ENCODE data around the gene IFIH1.

IFIH1 gene

GRCh38 chr2:162291748-162292147 lies 26.7 kb downstream of the IFIH1 start:
- Histone ChIP-seq H3K4me3 (ENCODE audit: low read depth, low read length) (no peak overlapping the region), H3K36me3 (ENCODE audit: insufficient read depth, low read length) (peaks cover 28% of the 10 kb centered on the region), H3K27ac (ENCODE audit: low read depth, low read length) (no peak overlapping the region), H3K4me1 (ENCODE audit: control insufficient read depth, insufficient read depth, low read length, unreplicated experiment) (peaks cover 14% of the 10 kb centered on the region), H2AFZ (ENCODE audit: low read length, unreplicated experiment) (no peak overlapping the region), H3K79me2 (ENCODE audit: control insufficient read depth, insufficient read depth, low read length, unreplicated experiment) (no peaks in the 10 kb centered on the region), H3K27me3 (ENCODE audit: insufficient read depth, low read length) (no peaks in the 10 kb centered on the region)

GRCh38 chr2:162282765-162283425 lies 35.6 kb downstream of the IFIH1 start:
- no peak overlapping the region for H2AFZ ChIP-seq (ENCODE audit: low read length, unreplicated experiment)
- H3K27me3 ChIP-seq (ENCODE audit: insufficient read depth, low read length): no peaks in the 10 kb centered on the region
- no peaks in the 10 kb centered on the region for H3K79me2 ChIP-seq (ENCODE audit: control insufficient read depth, insufficient read depth, low read length, unreplicated experiment)
- no peak overlapping the region for H3K27ac ChIP-seq (ENCODE audit: low read depth, low read length)
- no peak overlapping the region for H3K4me3 ChIP-seq (ENCODE audit: low read depth, low read length)
- H3K36me3 ChIP-seq (ENCODE audit: insufficient read depth, low read length): peaks cover 64% of the 10 kb centered on the region
- H3K4me1 ChIP-seq (ENCODE audit: control insufficient read depth, insufficient read depth, low read length, unreplicated experiment): no peaks in the 10 kb centered on the region

- Histone ChIP-seq H3K79me2 (ENCODE audit: control insufficient read depth, insufficient read depth, low read length, unreplicated experiment) (no peaks in the 10 kb centered on the region), H3K36me3 (ENCODE audit: insufficient read depth, low read length) (peaks cover 57% of the 10 kb centered on the region), H3K4me1 (ENCODE audit: control insufficient read depth, insufficient read depth, low read length, unreplicated experiment) (no peaks in the 10 kb centered on the region), H2AFZ (ENCODE audit: low read length, unreplicated experiment) (no peak overlapping the region), H3K27ac (ENCODE audit: low read depth, low read length) (no peak overlapping the region), H3K27me3 (ENCODE audit: insufficient read depth, low read length) (no peaks in the 10 kb centered on the region), H3K4me3 (ENCODE audit: low read depth, low read length) (no peak overlapping the region)
These were observed 37.8 kb downstream of the IFIH1 start for GRCh38 chr2:162280654-162281053.

- no peak overlapping the region for H3K27ac ChIP-seq (ENCODE audit: low read depth, low read length)
- H3K4me3 ChIP-seq (ENCODE audit: low read depth, low read length): no peak overlapping the region
- H3K27me3 ChIP-seq (ENCODE audit: insufficient read depth, low read length): no peaks in the 10 kb centered on the region
- H3K79me2 ChIP-seq (ENCODE audit: control insufficient read depth, insufficient read depth, low read length, unreplicated experiment): no peaks in the 10 kb centered on the region
- H3K4me1 ChIP-seq (ENCODE audit: control insufficient read depth, insufficient read depth, low read length, unreplicated experiment): no peaks in the 10 kb centered on the region
- H2AFZ ChIP-seq (ENCODE audit: low read length, unreplicated experiment): no peak overlapping the region
- H3K36me3 ChIP-seq (ENCODE audit: insufficient read depth, low read length): peaks cover 34% of the 10 kb centered on the region
These were observed 41.1 kb downstream of the IFIH1 start for GRCh38 chr2:162277381-162277780.

GRCh38 chr2:162267996-162268395 lies 50.5 kb downstream of the IFIH1 start:
- H3K4me3 ChIP-seq (ENCODE audit: low read depth, low read length): no peak overlapping the region
- no peak overlapping the region for H2AFZ ChIP-seq (ENCODE audit: low read length, unreplicated experiment)
- no peak overlapping the region for H3K27ac ChIP-seq (ENCODE audit: low read depth, low read length)
- H3K4me1 ChIP-seq (ENCODE audit: control insufficient read depth, insufficient read depth, low read length, unreplicated experiment): no peaks in the 10 kb centered on the region
- no peaks in the 10 kb centered on the region for H3K27me3 ChIP-seq (ENCODE audit: insufficient read depth, low read length)
- no peaks in the 10 kb centered on the region for H3K79me2 ChIP-seq (ENCODE audit: control insufficient read depth, insufficient read depth, low read length, unreplicated experiment)
- peaks cover 57% of the 10 kb centered on the region for H3K36me3 ChIP-seq (ENCODE audit: insufficient read depth, low read length)

GRCh38 chr2:162267496-162267895 lies 51.0 kb downstream of the IFIH1 start:
- H3K79me2 ChIP-seq (ENCODE audit: control insufficient read depth, insufficient read depth, low read length, unreplicated experiment): no peaks in the 10 kb centered on the region
- H3K4me3 ChIP-seq (ENCODE audit: low read depth, low read length): no peak overlapping the region
- H3K27ac ChIP-seq (ENCODE audit: low read depth, low read length): no peak overlapping the region
- peaks cover 52% of the 10 kb centered on the region for H3K36me3 ChIP-seq (ENCODE audit: insufficient read depth, low read length)
- no peaks in the 10 kb centered on the region for H3K27me3 ChIP-seq (ENCODE audit: insufficient read depth, low read length)
- no peaks in the 10 kb centered on the region for H3K4me1 ChIP-seq (ENCODE audit: control insufficient read depth, insufficient read depth, low read length, unreplicated experiment)
- no peak overlapping the region for H2AFZ ChIP-seq (ENCODE audit: low read length, unreplicated experiment)

GRCh38 chr2:162266460-162266760 lies 52.1 kb downstream of the IFIH1 start:
- no peaks in the 10 kb centered on the region for H3K79me2 ChIP-seq (ENCODE audit: control insufficient read depth, insufficient read depth, low read length, unreplicated experiment)
- H3K27me3 ChIP-seq (ENCODE audit: insufficient read depth, low read length): no peaks in the 10 kb centered on the region
- H2AFZ ChIP-seq (ENCODE audit: low read length, unreplicated experiment): no peak overlapping the region
- H3K27ac ChIP-seq (ENCODE audit: low read depth, low read length): no peak overlapping the region
- no peak overlapping the region for H3K4me3 ChIP-seq (ENCODE audit: low read depth, low read length)
- H3K36me3 ChIP-seq (ENCODE audit: insufficient read depth, low read length): peaks cover 41% of the 10 kb centered on the region
- H3K4me1 ChIP-seq (ENCODE audit: control insufficient read depth, insufficient read depth, low read length, unreplicated experiment): peaks cover 7% of the 10 kb centered on the region

GRCh38 chr2:162265666-162266459 lies 52.6 kb downstream of the IFIH1 start:
- H2AFZ ChIP-seq (ENCODE audit: low read length, unreplicated experiment): no peak overlapping the region
- H3K27ac ChIP-seq (ENCODE audit: low read depth, low read length): no peak overlapping the region

GRCh38 chr2:162261032-162261945 lies 57.2 kb downstream of the IFIH1 start:
- peak overlapping the region; percentile 76 for H3K27ac ChIP-seq (ENCODE audit: low read depth, low read length)
- H3K36me3 ChIP-seq (ENCODE audit: insufficient read depth, low read length): peaks cover 9% of the 10 kb centered on the region
- H3K4me1 ChIP-seq (ENCODE audit: control insufficient read depth, insufficient read depth, low read length, unreplicated experiment): peaks cover 47% of the 10 kb centered on the region
- peak overlapping the region; percentile 55 for H3K4me3 ChIP-seq (ENCODE audit: low read depth, low read length)
- no peaks in the 10 kb centered on the region for H3K27me3 ChIP-seq (ENCODE audit: insufficient read depth, low read length)
- peak overlapping the region; percentile 43 for H2AFZ ChIP-seq (ENCODE audit: low read length, unreplicated experiment)
- no peaks in the 10 kb centered on the region for H3K79me2 ChIP-seq (ENCODE audit: control insufficient read depth, insufficient read depth, low read length, unreplicated experiment)

More at GRCh38 chr2:162265666-162266459, 52.6 kb downstream of the IFIH1 start:
- Histone ChIP-seq H3K27me3 (ENCODE audit: insufficient read depth, low read length) (no peaks in the 10 kb centered on the region), H3K4me1 (ENCODE audit: control insufficient read depth, insufficient read depth, low read length, unreplicated experiment) (peaks cover 12% of the 10 kb centered on the region), H3K4me3 (ENCODE audit: low read depth, low read length) (no peak overlapping the region), H3K36me3 (ENCODE audit: insufficient read depth, low read length) (peaks cover 38% of the 10 kb centered on the region), H3K79me2 (ENCODE audit: control insufficient read depth, insufficient read depth, low read length, unreplicated experiment) (no peaks in the 10 kb centered on the region)

- H3K4me1 ChIP-seq (ENCODE audit: control insufficient read depth, insufficient read depth, low read length, unreplicated experiment): peaks cover 47% of the 10 kb centered on the region
- 0 out of 2 replicates have a peak overlapping the region, but pooled peaks have one; percentile 5 for H3K27ac ChIP-seq (ENCODE audit: low read depth, low read length)
- peak overlapping the region; percentile 43 for H2AFZ ChIP-seq (ENCODE audit: low read length, unreplicated experiment)
These were observed 59.8 kb downstream of the IFIH1 start for GRCh38 chr2:162258686-162259085.

More at GRCh38 chr2:162258686-162259085, 59.8 kb downstream of the IFIH1 start:
- Histone ChIP-seq H3K79me2 (ENCODE audit: control insufficient read depth, insufficient read depth, low read length, unreplicated experiment) (no peaks in the 10 kb centered on the region), H3K36me3 (ENCODE audit: insufficient read depth, low read length) (no peaks in the 10 kb centered on the region), H3K27me3 (ENCODE audit: insufficient read depth, low read length) (no peaks in the 10 kb centered on the region), H3K4me3 (ENCODE audit: low read depth, low read length) (no peak overlapping the region)

Data from ACC112 (cell line).